Fibroblast of skin of left quadriceps (primary cell): Measurements from ENCODE around the gene HSCB.
A peak's percentile ranks its signal among the peaks of the same experiment; 100 is the strongest.
"Not testable (repeated sequence)": the region's sequence is repeated elsewhere in the genome, so short reads cannot be mapped to it uniquely, and the experiment has no call there.

Source experiments
- DNase-seq, 2 experiments: peaks; one replicate each; pipeline ENCODE4 v3.0.0-alpha.2; 2013; ENCODE audit warnings: low read depth in 2 of 2

HSCB gene

DNA sequence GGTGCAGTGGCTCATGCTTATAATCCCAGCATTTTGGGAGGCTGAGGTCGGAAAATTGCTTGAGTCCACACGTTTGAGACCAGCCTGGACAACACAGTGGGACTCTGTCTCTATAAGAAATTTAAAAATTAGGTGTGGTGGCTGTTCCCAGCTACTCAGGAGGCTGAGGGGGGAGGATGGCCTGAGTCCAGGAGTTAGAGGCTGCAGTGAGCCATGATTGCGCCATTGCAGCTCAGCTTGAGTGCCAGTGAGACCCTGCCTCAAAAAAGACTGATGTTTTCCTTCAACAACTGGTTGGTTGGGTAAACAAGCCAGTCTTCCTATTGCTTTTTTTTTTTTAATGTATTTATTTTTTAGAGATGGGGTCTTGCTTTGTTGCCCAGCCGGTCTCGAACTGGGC is 49.3 kb downstream of the HSCB start:
- DNase-seq: no peak

DNA sequence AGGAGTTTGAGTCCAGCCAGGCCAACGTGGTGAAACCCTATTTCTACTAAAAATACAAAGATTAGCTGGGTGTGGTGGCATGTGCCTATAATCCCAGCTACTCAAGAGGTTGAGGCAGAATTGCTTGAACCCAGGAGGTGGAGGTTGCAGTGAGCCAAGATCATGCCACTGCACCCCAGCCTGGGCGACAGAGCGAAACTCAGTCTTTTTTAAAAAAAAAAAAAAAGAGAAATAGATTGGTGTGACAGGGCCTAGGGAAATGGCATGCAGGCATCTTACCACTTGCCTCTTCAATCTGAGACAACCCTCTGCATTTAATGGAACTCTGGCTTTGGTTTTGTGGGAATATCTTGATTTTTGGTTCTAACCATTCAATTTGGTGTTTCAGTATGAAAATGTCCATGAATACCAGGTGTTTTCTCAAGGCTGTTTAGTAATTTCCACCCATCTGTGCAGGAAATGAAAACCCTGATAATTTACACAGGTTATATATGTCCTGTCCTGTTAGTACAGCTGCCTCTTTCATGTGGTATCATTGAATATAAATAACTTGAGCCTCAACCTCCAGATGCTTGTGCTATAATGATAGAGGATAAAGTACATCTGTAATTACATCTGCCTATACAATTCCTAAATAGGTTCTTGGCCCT is 50.1 kb downstream of the HSCB start:
- no peak for DNase-seq

GRCh38 chr22:28792491-28793383 is 50.9 kb downstream of the HSCB start:
- DNase-seq: no peak

GRCh38 chr22:28793976-28794584 is 52.2 kb downstream of the HSCB start:
- no peak for DNase-seq

DNA sequence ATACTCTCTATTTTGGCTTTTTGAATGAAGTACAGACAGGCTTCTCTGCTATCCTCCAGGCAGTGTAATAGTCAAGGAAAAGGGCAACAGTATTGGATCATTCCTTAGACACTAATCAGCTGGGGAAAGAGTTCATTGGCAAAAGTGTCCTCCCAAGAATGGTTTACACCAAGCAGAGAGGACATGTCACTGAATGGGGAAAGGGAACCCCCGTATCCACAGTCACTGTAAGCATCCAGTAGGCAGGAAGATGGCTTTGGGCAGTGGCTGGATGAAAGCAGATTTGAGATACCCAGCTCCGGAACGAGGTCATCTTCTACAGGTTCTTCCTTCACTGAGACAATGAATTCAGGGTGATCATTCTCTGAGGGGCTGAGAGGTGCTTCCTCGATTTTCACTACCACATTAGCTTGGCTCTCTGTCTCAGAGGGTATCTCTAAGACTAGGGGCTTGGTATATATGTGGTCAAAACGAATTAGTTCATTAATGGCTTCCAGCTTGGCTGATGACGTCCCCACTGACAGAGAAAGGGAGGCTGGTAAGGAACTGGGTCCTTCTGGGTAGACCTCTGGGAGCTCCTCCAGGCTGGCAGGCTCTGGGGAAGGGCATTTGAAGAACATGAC is 53.3 kb downstream of the HSCB start:
- DNase-seq: no peak

GRCh38 chr22:28795932-28796856 is 54.4 kb downstream of the HSCB start:
- no peak for DNase-seq

- peak; percentile 88 to 91 for DNase-seq
These were observed 57.2 kb downstream of the HSCB start for GRCh38 chr22:28798810-28799605.

- DNase-seq: peak in 1 of 2 experiments; percentile 12
These were observed 57.9 kb downstream of the HSCB start for GRCh38 chr22:28799606-28800307.

GRCh38 chr22:28800308-28801041 is 58.6 kb downstream of the HSCB start, which contains the start of gene XBP1:
Gene XBP1, minus strand, starts transcription at chr22:28800569.
- peak; percentile 89 to 90 for DNase-seq

DNA sequence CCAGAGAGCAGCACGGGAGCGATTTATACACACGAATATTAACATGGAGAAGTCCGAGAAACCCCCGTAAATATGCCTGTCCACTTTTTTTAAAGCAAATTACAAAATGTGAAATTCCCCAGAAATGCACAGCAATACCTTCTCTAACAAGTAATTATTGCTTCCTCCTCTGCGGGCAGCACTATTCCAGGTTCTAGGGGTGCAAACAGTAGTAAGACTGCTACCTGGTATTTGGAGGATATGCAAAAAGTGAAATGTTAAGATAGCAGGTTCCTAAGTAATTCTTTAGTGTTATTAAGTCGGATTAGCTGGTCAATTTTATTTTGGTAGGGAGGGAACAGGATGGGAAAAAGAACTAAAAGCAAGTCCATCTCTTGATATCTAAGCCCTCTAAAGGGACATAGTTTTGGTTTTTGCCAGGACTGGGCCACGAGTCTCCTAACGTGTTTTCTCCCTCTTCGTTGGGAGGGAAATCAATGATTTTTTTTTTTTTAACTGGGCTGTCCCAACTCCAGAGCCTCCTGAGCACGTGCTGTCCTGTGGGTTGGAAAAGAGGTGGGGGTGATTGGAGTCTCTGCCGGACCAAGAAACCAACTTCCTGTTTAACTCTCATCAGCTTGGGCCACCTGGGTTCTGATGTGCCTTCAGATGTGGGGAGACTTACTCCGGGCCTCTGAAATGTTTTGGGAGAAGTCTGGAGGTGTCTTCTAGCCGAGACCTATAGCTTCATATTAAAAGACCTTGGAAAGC is 60.2 kb downstream of the HSCB start:
- no peak for DNase-seq

GRCh38 chr22:28802595-28803123 is 60.8 kb downstream of the HSCB start:
- no peak for DNase-seq

DNA sequence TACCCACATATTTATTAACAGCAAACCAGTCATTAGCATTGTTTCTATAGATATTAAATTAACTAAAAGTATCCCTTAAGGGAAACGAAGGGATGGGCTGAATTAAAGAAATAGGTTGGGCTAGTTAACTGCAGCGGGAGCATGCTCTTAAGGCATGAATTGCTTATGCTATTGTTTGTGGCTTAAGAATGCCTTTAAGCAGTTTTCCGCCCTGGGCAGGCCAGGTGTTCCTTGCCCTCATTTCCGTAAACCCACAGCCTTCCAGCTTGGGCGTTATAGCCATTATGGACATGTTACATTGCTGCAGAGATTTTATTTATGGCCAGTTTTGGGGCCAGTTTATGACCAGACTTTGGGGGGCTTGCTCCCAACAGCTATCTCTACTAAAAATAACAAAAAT is 63.6 kb downstream of the HSCB start:
- DNase-seq: not testable (repeated sequence)
